ENCODE results near the gene ID3. TPM values are rescaled to one million over a fixed set of nuclear protein-coding genes. Genes with fewer than 3 reads are reported as not detected.

Gene ID3
- polyA plus RNA-seq, 1 donor from 2014 or later: 8.0 TPM

GRCh38 chr1:23567629-23567995 lies 8.3 kb upstream of the ID3 start:
- Histone ChIP-seq H4K20me1 (ENCODE audit: insufficient read depth) (no peaks in the 10 kb centered on the region), H3K79me2 (replicated peaks; ENCODE audit: insufficient read depth, low read length) (no peaks in the 10 kb centered on the region), H2AFZ (ENCODE audit: low read depth, low read length) (no peak overlapping the region), H3K9me3 (ENCODE audit: low read length) (no peaks in the 10 kb centered on the region), H3F3A (ENCODE audit: insufficient read depth, low read length, poor library complexity, severe bottlenecking) (no peaks in the 10 kb centered on the region), H3K4me2 (ENCODE audit: low read length) (no peak overlapping the region), H3K27ac (ENCODE audit: low read length) (no peak overlapping the region), H3K9me2 (ENCODE audit: insufficient read depth, low read length) (no peaks in the 10 kb centered on the region), H3K4me3 (ENCODE audit: low read length) (no peak overlapping the region), H3K36me3 (ENCODE audit: insufficient read depth, low read length) (no peaks in the 10 kb centered on the region), H3K27me3 (ENCODE audit: insufficient read depth, low read depth, low read length) (peaks cover 11% of the 10 kb centered on the region), H3K9ac (ENCODE audit: low read length) (no peak overlapping the region)
- TF ChIP-seq EP300 (conservative IDR thresholded peaks at IDR 0.05; ENCODE audit: poor library complexity, severe bottlenecking): no peak
- TF ChIP-seq TAF1 (IDR thresholded peaks at IDR 0.05; ENCODE audit: low read depth): no peak
- TF ChIP-seq EZH2 (IDR thresholded peaks at IDR 0.05; ENCODE audit: borderline replicate concordance, insufficient read depth, low read length, poor library complexity, severe bottlenecking): no peak
- TF ChIP-seq RAD21 (conservative IDR thresholded peaks at IDR 0.05): no peak
- TF ChIP-seq MXI1 (conservative IDR thresholded peaks at IDR 0.05; ENCODE audit: poor library complexity, severe bottlenecking): no peak
- TF ChIP-seq REST (IDR thresholded peaks at IDR 0.05; ENCODE audit: borderline replicate concordance): no peak
- no peak for TF ChIP-seq SMC3 (conservative IDR thresholded peaks at IDR 0.05; ENCODE audit: poor library complexity)
- no peak for TF ChIP-seq POLR2AphosphoS5 (IDR thresholded peaks at IDR 0.05)
- TF ChIP-seq CTCF (IDR thresholded peaks at IDR 0.05; ENCODE audit: poor library complexity, severe bottlenecking): no peak

- Histone ChIP-seq H2AFZ (ENCODE audit: low read depth, low read length) (no peak overlapping the region), H3K4me2 (ENCODE audit: low read length) (no peak overlapping the region), H3K27ac (ENCODE audit: low read length) (no peak overlapping the region), H3K9me3 (ENCODE audit: low read length) (no peaks in the 10 kb centered on the region), H3K36me3 (ENCODE audit: insufficient read depth, low read length) (no peaks in the 10 kb centered on the region), H3K9me2 (ENCODE audit: insufficient read depth, low read length) (no peaks in the 10 kb centered on the region), H3K9ac (ENCODE audit: low read length) (no peak overlapping the region), H3K4me3 (ENCODE audit: low read length) (no peak overlapping the region), H4K20me1 (ENCODE audit: insufficient read depth) (no peaks in the 10 kb centered on the region), H3F3A (ENCODE audit: insufficient read depth, low read length, poor library complexity, severe bottlenecking) (no peaks in the 10 kb centered on the region), H3K79me2 (replicated peaks; ENCODE audit: insufficient read depth, low read length) (no peaks in the 10 kb centered on the region), H3K27me3 (ENCODE audit: insufficient read depth, low read depth, low read length) (peaks cover 11% of the 10 kb centered on the region)
- no peak for TF ChIP-seq EZH2 (IDR thresholded peaks at IDR 0.05; ENCODE audit: borderline replicate concordance, insufficient read depth, low read length, poor library complexity, severe bottlenecking)
- no peak for TF ChIP-seq EP300 (conservative IDR thresholded peaks at IDR 0.05; ENCODE audit: poor library complexity, severe bottlenecking)
- no peak for TF ChIP-seq POLR2AphosphoS5 (IDR thresholded peaks at IDR 0.05)
- TF ChIP-seq MXI1 (conservative IDR thresholded peaks at IDR 0.05; ENCODE audit: poor library complexity, severe bottlenecking): no peak
- TF ChIP-seq RAD21 (conservative IDR thresholded peaks at IDR 0.05): no peak
- TF ChIP-seq REST (IDR thresholded peaks at IDR 0.05; ENCODE audit: borderline replicate concordance): no peak
- TF ChIP-seq TAF1 (IDR thresholded peaks at IDR 0.05; ENCODE audit: low read depth): no peak
- TF ChIP-seq SMC3 (conservative IDR thresholded peaks at IDR 0.05; ENCODE audit: poor library complexity): no peak
These were observed 7.0 kb upstream of the ID3 start for GRCh38 chr1:23566304-23566703.

Measured in neural cell (in vitro differentiated cells).